Heart left ventricle (tissue), 16 donors: ENCODE data around the gene AP1G2. TPM values are rescaled to one million over a fixed set of nuclear protein-coding genes. Genes with fewer than 3 reads are reported as not detected.

Experiments
- ATAC-seq, 4 donors: fragments of 200-7000 bp; cut with Tn5 transposase; one replicate each; pipeline ENCODE4 v1.9.1; 2020 to 2022; ENCODE audit warnings: moderate library complexity in 4 of 4, mild to moderate bottlenecking in 3 of 4, moderate number of reproducible peaks in 1 of 4
- DNase-seq, 5 donors: peaks; one replicate each; pipeline ENCODE4 v3.0.0-alpha.2; 2020
- H3K27ac ChIP-seq, 12 donors: fragments of 200-600 bp; sonication (generic) in 4 of 12; one replicate each; pipeline versions ENCODE4 v1.5.0 to v1.8.0; 2016 to 2022; ENCODE audit warnings: mild to moderate bottlenecking in 2 of 12
- H3K27me3 ChIP-seq, 9 donors: fragments of 200-600 bp; sonication (generic) in 2 of 9; one replicate each; pipeline versions ENCODE4 v1.5.1 to v1.8.0; 2016 to 2022; ENCODE audit warnings: mild to moderate bottlenecking in 3 of 9
- H3K36me3 ChIP-seq, 9 donors: fragments of 200-600 bp; sonication (generic) in 2 of 9; one replicate each; pipeline versions ENCODE4 v1.5.0 to v1.8.0; 2018 to 2022; ENCODE audit warnings: mild to moderate bottlenecking in 2 of 9
- H3K4me1 ChIP-seq, 12 donors: fragments of 200-600 bp; sonication (generic) in 4 of 12; one replicate each; pipeline versions ENCODE4 v1.5.0 to v1.8.0; 2016 to 2022; ENCODE audit warnings: mild to moderate bottlenecking in 3 of 12
- H3K4me3 ChIP-seq, 12 donors: fragments of 200-600 bp; sonication (generic) in 4 of 12; one replicate each; pipeline versions ENCODE4 v1.5.0 to v1.8.0; 2017 to 2022; ENCODE audit warnings: mild to moderate bottlenecking in 9 of 12, moderate library complexity in 4 of 12
- H3K9me3 ChIP-seq, 12 donors: fragments of 200-600 bp; sonication (generic) in 4 of 12; one replicate each; pipeline versions ENCODE4 v1.5.0 to v1.8.0; 2016 to 2022; ENCODE audit warnings: mild to moderate bottlenecking in 1 of 12
- POLR2A ChIP-seq, 2 donors: fragments of 450-650 bp; IDR thresholded peaks; one replicate each; pipeline ENCODE4 v1.6.1; 2017; ENCODE audit warnings: antibody characterized with exemption in 2 of 2, mild to moderate bottlenecking in 2 of 2, moderate library complexity in 2 of 2
- WGBS, 4 donors: extraction: QIAGEN DNeasy Blood & Tissue Kit in 2 of 4; methylation state at CpG; one replicate each; pipeline versions ENCODE4 v1.1.5 to v1.1.7; 2013 to 2018; 5-methylcytosine and 5-hydroxymethylcytosine counted together
- intact Hi-C, 10 donors: fragments of 100-400 bp; cut with DNase I; formaldehyde crosslinking; loops; one replicate each; pipeline versions ENCODE4 v1.11.1 to v1.14.2; 2022
- polyA plus RNA-seq, 2 donors: library from polyadenylated mRNA; stranded (reverse); fragments of 200-250 nt; gene quantifications; one replicate each; pipeline ENCODE4 v1.2.3, GENCODE V29; 2013
- total RNA-seq, 9 donors: library from RNA; depleted of rRNA in 2 of 9; stranded (reverse); fragments of >200 nt in 2 of 9; fragmentation: NEBNext Ultra II Directional in 3 of 9; extraction: Animal tissue kit (Norgen Biotek cat#: 25700) in 3 of 9; gene quantifications; one replicate each; pipeline versions ENCODE4 v1.1.0 to v1.2.4, GENCODE V29; 2016 to 2023
- TF ChIP-seq, protein P1 (sequence below), 12 donors: fragments of 200-600 bp; sonication (generic) in 4 of 12; IDR thresholded peaks; one replicate each; pipeline versions ENCODE4 v1.5.0 to v1.8.0; 2018 to 2022; ENCODE audit warnings: antibody characterized with exemption in 12 of 12, mild to moderate bottlenecking in 5 of 12
- donor health status: ischemic (EF 13 %, LVEDD 7.1; RV severe dilation, severe dysfunction).
- donor health status: healthy with polysubstance abuse.
- donor health status: DM: no; HTN: yes; CAD: no.
- donor health status: DM: no; HTN: no; CAD: no.
- donor health status: ischemic (EF 25% LVEDD 6.9; RV normal size, moderate dysfunction).
- donor health status: ischemic (EF 25% LVEDD 5.7; RV mildly dilated, moderate dysfunction).
- donor health status: healthy.
- donor health status: DM: yes; HTN: yes; CAD: no.
- donor health status: ischemic (EF 35%, LVEDD 5.7; RV mildly dilated, moderate dysfunction).
- donor health status: nonischemic (EF 11% LVEDD 7.7; RV severe dilation, severe dysfunction).
- donor health status: DM: yes; HTN: yes; CAD: no.
- donor health status: PGD.
- donor health status: ischemic (EF 29% LVEDD 5.4; RV normal size, mild dysfunction).
- donor health status: nonischemic (EF 23%, LVEDD 6.1; RV moderate dilation, normal function).

The AP1G2 gene
- total and polyA plus RNA-seq, 11 donors, result 7.2 to 33.8 (median 11.6) TPM

DNA sequence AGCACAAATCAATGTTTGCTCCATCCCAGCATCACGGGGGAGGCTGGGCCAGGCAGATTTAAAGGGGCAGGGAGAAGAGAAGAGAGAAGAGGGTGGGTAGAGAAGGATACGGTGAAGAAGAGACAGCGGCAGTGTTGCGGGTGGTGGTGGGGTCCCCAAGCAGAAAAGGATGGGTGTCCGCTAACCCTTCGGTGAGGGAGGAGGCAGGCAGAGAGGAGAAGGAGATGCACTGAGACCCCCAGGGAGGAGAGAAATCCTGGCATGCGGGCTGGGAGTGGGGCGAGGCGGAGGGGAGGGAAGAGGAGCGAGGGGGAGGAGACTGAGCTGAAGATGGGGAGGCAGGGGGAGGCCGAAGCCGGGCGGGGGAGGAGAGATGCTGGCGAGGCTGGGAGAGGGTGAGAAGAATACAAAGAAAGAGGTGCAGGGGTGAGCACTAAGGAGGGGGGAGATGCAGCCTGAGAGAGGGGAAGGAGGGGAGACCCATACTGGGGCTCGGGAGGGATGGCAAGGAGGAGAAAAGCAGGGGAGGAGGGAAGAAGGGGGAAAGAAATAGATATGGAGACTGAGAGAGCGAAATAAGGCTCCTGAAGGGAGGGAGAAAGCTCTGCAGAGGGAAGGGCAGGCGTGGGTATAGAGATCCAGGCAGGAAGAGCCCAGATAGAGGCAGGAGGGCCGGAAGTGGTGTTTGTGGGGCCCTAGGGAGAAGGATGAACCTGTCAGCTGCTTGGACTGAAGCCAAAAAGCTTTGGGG, 11.1 kb upstream of the AP1G2 start, which contains the start of gene JPH4:
Gene JPH4 (minus strand): TSS at position 231 of the 751 bp plus-strand sequence. CDS start 1,337 bp downstream, outside the sequence.
- WGBS, 4 donors, result 9 to 12% (median 11%) methylated on average over 18 of the region's 18 CpGs

DNA sequence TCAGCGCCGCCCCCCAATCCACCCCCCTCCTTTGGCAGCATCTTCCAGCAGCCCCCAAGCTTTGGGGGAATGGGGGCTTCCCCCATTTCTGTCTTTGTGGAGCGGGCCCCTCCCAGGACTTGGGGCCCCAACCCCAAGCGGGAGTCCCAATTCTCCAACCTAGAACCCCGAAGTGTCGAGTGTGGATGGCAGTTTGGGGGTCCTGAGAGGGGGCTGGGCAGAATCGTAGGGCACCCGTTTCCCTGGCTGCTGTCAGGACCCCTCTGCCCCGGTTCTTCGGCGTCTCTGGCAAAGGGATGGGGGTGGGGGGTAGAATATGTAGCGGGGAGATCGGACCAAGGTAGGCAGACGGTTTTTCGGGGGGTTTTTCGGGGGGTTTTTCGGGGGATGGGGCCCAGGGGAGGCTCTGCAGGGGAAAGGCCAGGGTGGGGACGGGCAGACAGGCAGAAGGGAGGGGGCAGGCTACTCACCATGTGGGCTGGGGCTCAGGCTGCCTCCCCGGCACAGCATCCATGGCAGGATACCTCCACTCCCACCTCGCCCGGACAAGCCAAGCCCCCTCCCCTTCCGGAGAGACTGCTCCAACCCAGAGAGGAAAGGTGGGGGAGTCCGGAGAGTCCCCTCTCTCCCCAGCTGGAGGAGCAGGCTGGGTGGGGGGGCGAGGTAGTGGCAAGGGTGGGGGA, 10.3 kb upstream of the AP1G2 start:
- no peaks in the 10 kb centered on the region for H3K9me3 ChIP-seq
- H3K4me1 ChIP-seq, result peaks cover 0 to 21% (median 7%) of the 10 kb centered on the region in 12 donors
- H3K36me3 ChIP-seq, result no peaks in the 10 kb centered on the region
- H3K27ac ChIP-seq, result no peak overlapping the region
- ATAC-seq (no peak), DNase-seq (no peak)
- H3K27me3 ChIP-seq, result peaks cover 30 to 85% (median 43%) of the 10 kb centered on the region in 9 donors
- 2 to 4% (median 3%) methylated on average over 16 to 24 of the region's 24 CpGs for WGBS, 4 donors
- no peak for TF ChIP-seq POLR2A (IDR thresholded peaks at IDR 0.05)
- H3K4me3 ChIP-seq, result peak overlapping the region in 3 of 12 donors; percentile 15 to 40 (median 29)
- intact Hi-C loops, result no loop called here

More for the DNA sequence above, 11.1 kb upstream of the AP1G2 start, which contains the start of gene JPH4:
- Histone ChIP-seq H3K27ac (no peak within 1 kb of the TSS), H3K4me1 (peaks cover 0 to 19% (median 7%) of the 10 kb centered on the region in 12 donors), H3K27me3 (peaks cover 27 to 76% (median 43%) of the 10 kb centered on the region in 9 donors), H3K9me3 (no peaks in the 10 kb centered on the region), H3K36me3 (no peaks in the 10 kb centered on the region), H3K4me3 (no peak within 1 kb of the TSS)
- intact Hi-C loops, result no loop called here
- no peak for DNase-seq
- peak in 1 of 4 donors; percentile 25 for ATAC-seq
- TF ChIP-seq, protein P1, sequence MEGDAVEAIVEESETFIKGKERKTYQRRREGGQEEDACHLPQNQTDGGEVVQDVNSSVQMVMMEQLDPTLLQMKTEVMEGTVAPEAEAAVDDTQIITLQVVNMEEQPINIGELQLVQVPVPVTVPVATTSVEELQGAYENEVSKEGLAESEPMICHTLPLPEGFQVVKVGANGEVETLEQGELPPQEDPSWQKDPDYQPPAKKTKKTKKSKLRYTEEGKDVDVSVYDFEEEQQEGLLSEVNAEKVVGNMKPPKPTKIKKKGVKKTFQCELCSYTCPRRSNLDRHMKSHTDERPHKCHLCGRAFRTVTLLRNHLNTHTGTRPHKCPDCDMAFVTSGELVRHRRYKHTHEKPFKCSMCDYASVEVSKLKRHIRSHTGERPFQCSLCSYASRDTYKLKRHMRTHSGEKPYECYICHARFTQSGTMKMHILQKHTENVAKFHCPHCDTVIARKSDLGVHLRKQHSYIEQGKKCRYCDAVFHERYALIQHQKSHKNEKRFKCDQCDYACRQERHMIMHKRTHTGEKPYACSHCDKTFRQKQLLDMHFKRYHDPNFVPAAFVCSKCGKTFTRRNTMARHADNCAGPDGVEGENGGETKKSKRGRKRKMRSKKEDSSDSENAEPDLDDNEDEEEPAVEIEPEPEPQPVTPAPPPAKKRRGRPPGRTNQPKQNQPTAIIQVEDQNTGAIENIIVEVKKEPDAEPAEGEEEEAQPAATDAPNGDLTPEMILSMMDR (IDR thresholded peaks at IDR 0.05), result no peak
- TF ChIP-seq POLR2A (IDR thresholded peaks at IDR 0.05), result no peak

DNA sequence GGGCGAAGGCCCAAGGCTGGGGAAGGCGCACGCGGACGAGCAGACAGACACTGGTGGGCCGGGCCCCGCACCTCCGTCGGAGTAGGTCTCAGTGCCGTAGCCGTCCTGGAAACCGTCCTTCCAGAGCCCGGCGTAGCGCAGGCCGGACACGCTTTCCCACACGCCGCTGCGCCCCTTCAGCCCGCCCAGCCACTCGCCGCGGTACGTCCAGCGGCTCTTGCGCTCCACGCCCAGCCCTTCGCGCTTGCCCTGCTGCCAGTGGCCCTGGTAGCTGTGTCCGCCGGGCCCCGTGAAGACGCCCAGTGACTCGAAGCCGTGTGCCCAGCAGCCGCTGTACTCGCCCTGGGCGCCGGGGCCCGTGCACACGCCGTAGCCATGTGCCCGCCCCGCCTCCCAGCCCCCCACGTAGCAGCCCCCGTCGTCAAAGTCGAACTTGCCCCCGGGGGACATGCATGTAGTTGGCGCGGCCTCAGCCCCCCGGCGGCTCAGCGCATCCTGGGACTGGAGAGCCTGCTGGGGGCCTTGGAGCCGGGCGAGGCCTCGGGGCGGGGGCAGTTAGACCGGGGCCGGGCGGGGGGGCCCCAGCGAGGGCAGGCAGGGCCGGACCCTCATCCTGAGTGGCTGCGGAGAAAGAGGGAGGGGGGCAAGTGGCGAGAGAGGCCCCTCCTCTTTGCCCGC, 9.6 kb upstream of the AP1G2 start:
- peak overlapping the region in 11 of 12 donors; percentile 3 to 40 (median 22) for H3K4me3 ChIP-seq
- 1 to 3% (median 2%) methylated on average over 29 to 67 of the region's 67 CpGs for WGBS, 4 donors
- TF ChIP-seq POLR2A (IDR thresholded peaks at IDR 0.05), result no peak
- TF ChIP-seq, protein P1 (IDR thresholded peaks at IDR 0.05), result no peak
- no peaks in the 10 kb centered on the region for H3K36me3 ChIP-seq
- peaks cover 0 to 28% (median 7%) of the 10 kb centered on the region in 12 donors for H3K4me1 ChIP-seq
- intact Hi-C loops, result no loop called here
- peaks cover 30 to 92% (median 43%) of the 10 kb centered on the region in 9 donors for H3K27me3 ChIP-seq
- ATAC-seq (peak in 2 of 4 donors; percentile 8 to 39), DNase-seq (no peak)
- no peaks in the 10 kb centered on the region for H3K9me3 ChIP-seq
- H3K27ac ChIP-seq, result no peak overlapping the region

DNA sequence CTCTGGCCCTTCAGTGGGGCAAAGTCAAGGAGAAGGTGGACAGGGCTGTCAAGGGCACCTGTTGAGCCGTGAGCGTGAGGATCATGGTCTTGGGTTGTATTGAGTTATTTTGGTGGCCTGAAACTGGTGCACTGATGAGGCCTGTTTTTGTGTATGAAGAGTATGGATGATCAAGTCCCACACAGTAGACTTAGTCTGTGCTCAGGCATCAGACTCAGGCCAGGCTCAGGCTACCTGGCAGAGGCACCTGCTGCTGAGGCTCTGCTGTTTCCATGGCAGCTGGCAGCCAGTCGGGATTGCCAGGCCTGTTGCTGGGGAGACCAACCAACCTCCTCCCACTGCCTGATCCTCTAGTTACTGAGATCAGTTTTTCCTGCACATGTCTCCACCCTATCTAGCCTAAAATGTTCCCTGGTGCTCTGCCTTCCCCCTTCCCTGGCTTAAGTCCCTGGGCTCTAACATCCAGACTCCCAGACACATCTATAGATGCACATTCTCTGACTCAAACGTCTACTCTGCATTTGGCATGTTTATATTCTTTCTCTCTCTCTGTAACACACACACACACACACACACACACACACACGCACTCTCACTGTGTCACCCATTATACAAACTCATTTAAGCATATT, 5.9 kb upstream of the AP1G2 start:
- intact Hi-C loops, result no loop called here
- DNase-seq (no peak), ATAC-seq (no peak)
- 82 to 86% (median 84%) methylated on average over 5 of the region's 5 CpGs for WGBS, 4 donors
- Histone ChIP-seq H3K4me1 (peaks cover 0 to 44% (median 7%) of the 10 kb centered on the region in 12 donors), H3K27ac (peak overlapping the region in 1 of 12 donors; percentile 64), H3K36me3 (no peaks in the 10 kb centered on the region), H3K9me3 (no peaks in the 10 kb centered on the region), H3K4me3 (no peak overlapping the region), H3K27me3 (peaks cover 26 to 69% (median 35%) of the 10 kb centered on the region in 9 donors)
- TF ChIP-seq, protein P1 (IDR thresholded peaks at IDR 0.05), result no peak
- no peak for TF ChIP-seq POLR2A (IDR thresholded peaks at IDR 0.05)
